NOMO-1 (cell line): ENCODE data around the gene ELL2.
A peak's percentile ranks its signal among the peaks of the same experiment; 100 is the strongest.

Source experiments
- DNase-seq, 2 experiments: peaks; one replicate each; lab custom pipeline; 2025; ENCODE audit not compliant: unreplicated experiment in 2 of 2; lab: John Stamatoyannopoulos, UW

ELL2 gene

GRCh38 chr5:95957561-95958203 is 4.0 kb downstream of the ELL2 start:
- peak in 1 of 2 experiments; percentile 8 for DNase-seq

- no peak for DNase-seq
Measured at GRCh38 chr5:95956900-95957293, 4.8 kb downstream of the ELL2 start.

GRCh38 chr5:95956021-95956899 is 5.4 kb downstream of the ELL2 start:
- no peak for DNase-seq

- DNase-seq: no peak
Measured at GRCh38 chr5:95954716-95955115, 6.9 kb downstream of the ELL2 start.

- DNase-seq: no peak
Measured at GRCh38 chr5:95953021-95953702, 8.5 kb downstream of the ELL2 start.

- no peak for DNase-seq
Measured at GRCh38 chr5:95951916-95952315, 9.7 kb downstream of the ELL2 start.

- no peak for DNase-seq
Measured at GRCh38 chr5:95949810-95950209, 11.8 kb downstream of the ELL2 start.

GRCh38 chr5:95948631-95949030 is 13.0 kb downstream of the ELL2 start:
- no peak for DNase-seq

GRCh38 chr5:95946451-95946850 is 15.2 kb downstream of the ELL2 start:
- no peak for DNase-seq

GRCh38 chr5:95942968-95943367 is 18.7 kb downstream of the ELL2 start:
- no peak for DNase-seq

GRCh38 chr5:95942414-95942813 is 19.2 kb downstream of the ELL2 start:
- DNase-seq: no peak

- no peak for DNase-seq
Measured at GRCh38 chr5:95941756-95942155, 19.9 kb downstream of the ELL2 start.

- DNase-seq: no peak
Measured at GRCh38 chr5:95940758-95941682, 20.6 kb downstream of the ELL2 start.

- no peak for DNase-seq
Measured at GRCh38 chr5:95939465-95939864, 22.2 kb downstream of the ELL2 start.

- DNase-seq: no peak
Measured at GRCh38 chr5:95938766-95939165, 22.9 kb downstream of the ELL2 start.

- DNase-seq: no peak
Measured at GRCh38 chr5:95938347-95938746, 23.3 kb downstream of the ELL2 start.

- DNase-seq: no peak
Measured at GRCh38 chr5:95937607-95938152, 24.0 kb downstream of the ELL2 start.

GRCh38 chr5:95936812-95937397 is 24.7 kb downstream of the ELL2 start:
- no peak for DNase-seq

- DNase-seq: no peak
Measured at GRCh38 chr5:95935553-95936100, 26.0 kb downstream of the ELL2 start.
